Activated CD8-positive, alpha-beta T cell treated with anti-CD3 and anti-CD28 coated beads for 36 hours (primary cell): ENCODE results near the gene RAB11FIP4. TPM values are rescaled to one million over a fixed set of nuclear protein-coding genes. Genes with fewer than 3 reads are reported as not detected.
A peak's percentile ranks its signal among the peaks of the same experiment; 100 is the strongest.

Experiments
- ATAC-seq: fragments of 200-7000 bp; cut with Tn5 transposase; one replicate; pipeline ENCODE4 v1.10.0; 2021; ENCODE audit warnings: mild to moderate bottlenecking, moderate library complexity
- CTCF ChIA-PET: fragments of 350-600 bp; sonication (Branson Sonifier 250); formaldehyde crosslinking; loops from one replicate; lab custom pipeline; 2021; ENCODE audit warnings: antibody characterized with exemption; lab: Charles Lee
- POLR2A ChIA-PET: fragments of 350-600 bp; sonication (Branson Sonifier 250); formaldehyde crosslinking; loops from one replicate; lab custom pipeline; 2021; ENCODE audit warnings: antibody characterized with exemption; lab: Charles Lee
- DNase-seq: peaks from one replicate; pipeline ENCODE4 v3.0.0-alpha.2; 2020
- H3K27ac Mint-ChIP-seq: one replicate; pipeline ENCODE4 v1.8.0; 2021; ENCODE audit warnings: mild to moderate bottlenecking, mixed read lengths
- H3K27me3 Mint-ChIP-seq: one replicate; pipeline ENCODE4 v1.8.0; 2021; ENCODE audit warnings: mixed read lengths
- H3K36me3 Mint-ChIP-seq: one replicate; pipeline ENCODE4 v1.8.0; 2021; ENCODE audit warnings: low read depth, mixed read lengths
- H3K4me1 Mint-ChIP-seq: one replicate; pipeline ENCODE4 v1.8.0; 2021; ENCODE audit warnings: low read depth, mixed read lengths
- H3K4me3 Mint-ChIP-seq: one replicate; pipeline ENCODE4 v1.8.0; 2021; ENCODE audit warnings: mild to moderate bottlenecking, moderate library complexity, mixed read lengths
- H3K9me3 Mint-ChIP-seq: one replicate; pipeline ENCODE4 v1.8.0; 2021; ENCODE audit warnings: mixed read lengths
- intact Hi-C: fragments of 100-400 bp; cut with micrococcal nuclease; formaldehyde crosslinking; loops from one replicate; pipeline ENCODE4 v1.10.0; 2022
- total RNA-seq, 2 experiments: library from RNA; stranded (reverse); gene quantifications; one replicate each; pipeline ENCODE4 v1.2.3, GENCODE V29; 2021
- TF ChIP-seq, protein P1 (sequence below): fragments of 200-600 bp; IDR thresholded peaks from one replicate; pipeline ENCODE4 v1.8.0; 2022; ENCODE audit warnings: antibody characterized with exemption, mild to moderate bottlenecking

RAB11FIP4 gene
- total RNA-seq, 2 experiments from 2014 or later, result 38.2 to 39.1 TPM

DNA sequence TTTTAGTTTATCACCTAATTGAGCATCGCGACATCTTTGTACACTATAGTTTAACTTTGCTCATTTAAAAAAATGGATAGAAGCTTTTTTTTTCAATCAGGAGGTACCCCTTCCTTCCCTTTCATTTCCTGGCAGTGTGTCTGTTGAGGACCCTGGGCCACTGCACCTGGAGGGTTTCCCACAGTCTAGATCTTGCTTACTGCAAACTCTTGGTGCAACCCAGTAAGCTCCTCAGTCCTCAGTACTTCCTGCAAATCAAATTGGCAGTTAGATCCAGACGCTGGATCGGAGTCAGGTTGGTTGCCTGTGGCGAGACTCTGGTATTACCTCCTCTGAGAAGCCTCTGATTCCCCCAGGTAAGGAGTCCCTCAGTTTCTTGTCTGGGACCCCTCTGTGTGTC lies 162.0 kb downstream of the RAB11FIP4 start:
- no peak for DNase-seq
- ATAC-seq, result no peak
- Mint-ChIP-seq H3K36me3 (peaks cover 3% of the 10 kb centered on the region), H3K27ac (no peak overlapping the region), H3K27me3 (no peaks in the 10 kb centered on the region), H3K4me1 (peaks cover 12% of the 10 kb centered on the region), H3K4me3 (no peak overlapping the region), H3K9me3 (no peaks in the 10 kb centered on the region)
- intact Hi-C loops, result no loop called here
- TF ChIP-seq, protein P1, sequence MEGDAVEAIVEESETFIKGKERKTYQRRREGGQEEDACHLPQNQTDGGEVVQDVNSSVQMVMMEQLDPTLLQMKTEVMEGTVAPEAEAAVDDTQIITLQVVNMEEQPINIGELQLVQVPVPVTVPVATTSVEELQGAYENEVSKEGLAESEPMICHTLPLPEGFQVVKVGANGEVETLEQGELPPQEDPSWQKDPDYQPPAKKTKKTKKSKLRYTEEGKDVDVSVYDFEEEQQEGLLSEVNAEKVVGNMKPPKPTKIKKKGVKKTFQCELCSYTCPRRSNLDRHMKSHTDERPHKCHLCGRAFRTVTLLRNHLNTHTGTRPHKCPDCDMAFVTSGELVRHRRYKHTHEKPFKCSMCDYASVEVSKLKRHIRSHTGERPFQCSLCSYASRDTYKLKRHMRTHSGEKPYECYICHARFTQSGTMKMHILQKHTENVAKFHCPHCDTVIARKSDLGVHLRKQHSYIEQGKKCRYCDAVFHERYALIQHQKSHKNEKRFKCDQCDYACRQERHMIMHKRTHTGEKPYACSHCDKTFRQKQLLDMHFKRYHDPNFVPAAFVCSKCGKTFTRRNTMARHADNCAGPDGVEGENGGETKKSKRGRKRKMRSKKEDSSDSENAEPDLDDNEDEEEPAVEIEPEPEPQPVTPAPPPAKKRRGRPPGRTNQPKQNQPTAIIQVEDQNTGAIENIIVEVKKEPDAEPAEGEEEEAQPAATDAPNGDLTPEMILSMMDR, result no peak
- CTCF ChIA-PET, result no interaction called here
- POLR2A ChIA-PET, result interaction anchor here (0.5 to 1.2 kb wide), 2 partner anchors 44 to 614 kb away, joined by 3 read pairs; no protein-coding TSS in a partner anchor

DNA sequence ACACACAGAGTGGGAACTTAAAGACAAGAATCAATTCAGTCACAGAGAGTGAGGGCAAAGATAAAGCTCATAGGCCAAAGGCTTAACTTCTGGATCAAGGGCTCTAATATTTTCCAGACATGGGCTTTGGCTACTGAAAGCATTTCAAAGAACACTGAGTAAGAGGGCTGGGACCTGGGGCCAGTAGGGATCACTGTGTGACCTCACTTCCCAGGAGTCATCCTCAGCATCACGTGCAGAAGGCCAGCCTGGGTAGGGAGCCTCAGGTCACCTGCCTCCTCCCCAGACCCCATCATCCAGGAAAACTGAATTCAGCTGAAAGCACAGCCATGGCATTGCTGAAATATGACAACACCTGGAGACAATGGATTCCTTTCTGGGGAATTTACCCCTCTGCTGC lies 163.5 kb downstream of the RAB11FIP4 start:
- Mint-ChIP-seq H3K27ac (no peak overlapping the region), H3K4me1 (peaks cover 10% of the 10 kb centered on the region), H3K27me3 (no peaks in the 10 kb centered on the region), H3K9me3 (no peaks in the 10 kb centered on the region), H3K36me3 (no peaks in the 10 kb centered on the region), H3K4me3 (no peak overlapping the region)
- DNase-seq, result no peak
- POLR2A ChIA-PET, result no interaction called here
- CTCF ChIA-PET, result interaction anchor here (0.5 to 1.1 kb wide), 2 partner anchors 118 to 172 kb away, joined by 3 to 5 read pairs; no protein-coding TSS in a partner anchor
- TF ChIP-seq, protein P1, result no peak
- intact Hi-C loops, result loop anchor here (5.0 kb wide), 1 partner anchor 287 kb away; no protein-coding TSS in a partner anchor
- no peak for ATAC-seq

DNA sequence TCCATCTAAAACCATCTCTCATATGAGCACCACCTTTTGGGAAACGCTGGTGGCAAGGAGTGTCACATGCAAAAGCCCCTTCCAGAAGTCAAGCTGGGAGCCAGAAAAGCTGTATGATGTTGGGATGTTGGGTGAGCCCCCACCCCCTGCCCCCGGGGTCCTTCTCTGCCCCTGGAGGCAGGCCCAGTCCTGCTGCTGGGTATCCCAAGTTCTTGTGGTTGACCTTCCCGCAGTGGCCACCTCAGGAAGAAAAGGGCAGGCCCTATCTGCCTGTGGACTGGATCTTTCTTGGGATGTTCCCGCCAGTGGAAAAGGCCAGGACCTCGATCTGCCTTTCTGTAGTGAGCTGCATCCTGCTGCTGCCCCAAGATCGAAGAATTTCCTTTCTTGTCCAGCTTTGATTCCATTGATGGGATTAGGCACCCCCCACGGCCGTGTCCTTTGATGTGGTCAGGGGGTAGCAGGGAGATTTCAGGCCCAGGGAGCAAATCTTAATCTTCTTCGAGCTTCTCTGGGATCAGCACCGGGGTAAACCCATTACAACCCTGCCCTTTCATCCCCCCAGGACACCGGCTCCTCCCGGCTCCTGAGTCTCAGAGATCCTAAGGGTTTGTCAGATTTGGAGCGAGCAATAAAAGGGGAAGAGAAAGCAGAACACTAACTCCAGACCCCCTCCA lies 165.6 kb downstream of the RAB11FIP4 start:
- DNase-seq, result no peak
- Mint-ChIP-seq H3K4me1 (peaks cover 17% of the 10 kb centered on the region), H3K27me3 (peaks cover 8% of the 10 kb centered on the region), H3K4me3 (no peak overlapping the region), H3K27ac (no peak overlapping the region), H3K9me3 (no peaks in the 10 kb centered on the region), H3K36me3 (no peaks in the 10 kb centered on the region)
- no peak for ATAC-seq
- ChIA-PET POLR2A (no interaction called here), CTCF (interaction anchor here (1.4 to 3.5 kb wide), 2 partner anchors 94 to 285 kb away, joined by 3 to 21 read pairs; no protein-coding TSS in a partner anchor)
- intact Hi-C loops, result loop anchor here (5.0 kb wide), 1 partner anchor 285 kb away; no protein-coding TSS in a partner anchor
- TF ChIP-seq, protein P1, result no peak

DNA sequence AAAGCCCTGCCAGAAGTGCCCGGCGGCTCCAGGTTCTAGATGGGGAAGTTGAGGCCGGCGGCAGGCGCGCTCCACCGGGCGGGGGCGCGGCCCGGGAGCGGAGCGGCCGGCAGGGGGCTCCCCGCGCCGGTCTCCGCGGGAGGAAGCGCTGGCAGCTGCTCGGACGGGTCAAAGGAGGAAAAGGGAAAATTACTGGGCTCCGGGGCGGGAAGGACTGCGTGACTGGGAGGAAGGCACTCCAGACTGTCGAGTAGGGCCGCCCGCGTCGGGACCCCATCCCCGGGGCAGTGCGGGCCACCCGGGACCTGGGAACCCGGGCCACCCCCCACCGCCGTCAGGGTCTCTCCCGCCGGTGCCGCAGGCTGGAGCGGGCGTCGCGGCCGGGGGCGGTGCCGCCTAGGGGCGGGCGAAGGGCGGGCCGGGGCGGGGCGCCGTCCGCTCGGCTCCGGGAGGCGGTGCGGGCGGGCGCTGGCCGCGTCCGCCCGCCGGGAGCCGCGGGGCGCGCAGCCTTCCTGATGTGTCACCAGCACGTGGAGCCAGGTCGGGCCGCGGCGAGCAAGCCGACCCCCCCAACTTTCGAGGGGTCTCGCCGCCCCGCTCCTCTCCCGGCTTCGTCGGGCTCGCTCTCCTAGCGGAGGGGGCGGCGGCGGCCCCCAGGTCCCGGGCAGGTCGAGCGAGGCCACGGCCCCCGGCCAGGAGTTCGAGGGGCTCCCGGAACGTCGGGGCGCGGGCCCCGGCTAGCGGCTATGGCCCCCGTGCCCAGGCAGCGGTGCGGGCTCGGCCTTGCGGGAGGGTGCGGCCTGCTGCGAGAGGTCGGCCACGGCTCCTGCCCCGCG lies 167.5 kb downstream of the RAB11FIP4 start:
- H3K4me1 Mint-ChIP-seq, result peaks cover 17% of the 10 kb centered on the region
- ATAC-seq, result peak; percentile 90
- TF ChIP-seq, protein P1, result peak; percentile 67
- intact Hi-C loops, result loop anchor here (5.0 kb wide), 1 partner anchor 283 kb away; no protein-coding TSS in a partner anchor
- DNase-seq, result peak; percentile 53
- no peaks in the 10 kb centered on the region for H3K36me3 Mint-ChIP-seq
- POLR2A ChIA-PET, result interaction anchor here (1.3 kb wide), 1 partner anchor 9 kb away, joined by 6 read pairs; no protein-coding TSS in a partner anchor
- H3K9me3 Mint-ChIP-seq, result no peaks in the 10 kb centered on the region
- CTCF ChIA-PET, result interaction anchor here (1.3 to 3.5 kb wide), 3 partner anchors 9 to 283 kb away, joined by 3 to 21 read pairs (median 3); no protein-coding TSS in a partner anchor
- peaks cover 8% of the 10 kb centered on the region for H3K27me3 Mint-ChIP-seq
- H3K27ac Mint-ChIP-seq, result no peak overlapping the region
- peak overlapping the region; percentile 62 for H3K4me3 Mint-ChIP-seq
